HG02870 (cell line): ENCODE measurements around the gene ARHGAP40.

ENCODE experiments used
- ATAC-seq: cut with Tn5 transposase; IDR thresholded peaks from one replicate; pipeline ENCODE4 v1.9.1; 2021; ENCODE audit warnings: mild to moderate bottlenecking, moderate library complexity; ENCODE audit not compliant: unreplicated experiment

ARHGAP40 gene

DNA sequence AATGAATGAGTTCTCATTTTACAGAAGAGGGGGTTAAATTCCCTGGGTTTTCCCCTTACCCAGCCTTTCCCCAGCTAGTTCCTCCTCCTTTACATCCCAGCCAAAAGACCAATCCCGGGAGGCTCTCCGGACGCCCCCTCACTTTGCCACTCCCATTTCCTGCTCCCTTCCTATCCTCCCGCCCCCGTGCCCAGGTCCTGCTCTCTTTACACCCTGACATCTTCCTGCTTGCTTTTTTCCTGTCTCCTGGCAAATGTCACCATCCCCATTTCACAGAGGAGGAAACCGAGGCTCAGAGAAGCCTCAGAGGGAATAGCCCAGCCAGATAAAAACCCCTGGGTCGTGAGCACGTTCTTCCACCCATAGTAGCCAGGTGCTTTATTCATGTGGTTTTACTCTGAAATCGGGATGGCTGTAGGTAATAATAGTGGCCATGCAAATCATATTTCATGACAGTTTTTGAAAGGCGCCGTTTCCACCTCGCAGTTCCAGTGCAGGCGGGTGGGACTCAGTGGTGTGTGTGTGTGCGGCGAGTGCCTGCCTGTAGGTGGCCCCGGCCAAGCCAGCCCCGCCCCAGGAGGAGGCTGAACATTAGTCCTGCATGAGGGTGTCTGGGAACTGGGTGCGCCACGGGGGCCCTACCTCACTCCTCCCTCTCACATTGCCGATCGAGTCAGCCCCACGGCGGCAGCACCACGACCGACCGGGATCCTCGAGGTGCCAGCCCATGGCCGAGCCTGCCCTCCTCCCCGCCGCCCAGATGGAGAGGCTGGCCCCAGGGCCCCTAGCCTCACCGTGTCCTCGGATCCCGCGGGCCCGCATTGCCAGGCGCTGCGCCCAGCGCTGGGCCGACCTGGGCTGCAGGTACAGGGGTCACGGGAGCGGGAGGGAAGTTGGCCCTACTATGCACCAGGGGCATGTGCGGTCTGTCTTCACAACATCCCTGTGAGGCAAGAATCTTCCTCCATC is at the start of gene ARHGAP40:
Gene ARHGAP40, plus strand, starts transcription at position 594 of the 969 bp plus-strand sequence.
- ATAC-seq, result no peak

DNA sequence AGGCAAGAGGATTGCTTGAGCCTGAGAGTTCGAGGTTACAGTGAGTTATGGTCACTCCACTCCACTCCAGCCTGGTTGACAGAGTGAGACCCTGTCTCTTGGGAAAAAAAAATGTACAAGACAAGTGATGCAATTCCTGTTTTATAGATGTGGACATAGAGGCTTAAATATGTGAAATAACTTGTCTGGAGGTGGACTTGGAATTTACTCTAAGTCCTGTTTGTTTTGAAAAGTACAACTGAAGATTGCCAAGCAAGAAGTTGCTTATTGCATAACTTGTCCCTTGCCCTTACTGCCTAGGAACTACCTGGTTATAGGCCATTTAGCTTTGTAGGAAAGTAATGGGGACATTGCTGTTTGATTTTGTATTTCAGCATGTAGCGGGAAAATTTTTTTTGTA is 46.6 kb upstream of the ARHGAP40 start:
- no peak for ATAC-seq

DNA sequence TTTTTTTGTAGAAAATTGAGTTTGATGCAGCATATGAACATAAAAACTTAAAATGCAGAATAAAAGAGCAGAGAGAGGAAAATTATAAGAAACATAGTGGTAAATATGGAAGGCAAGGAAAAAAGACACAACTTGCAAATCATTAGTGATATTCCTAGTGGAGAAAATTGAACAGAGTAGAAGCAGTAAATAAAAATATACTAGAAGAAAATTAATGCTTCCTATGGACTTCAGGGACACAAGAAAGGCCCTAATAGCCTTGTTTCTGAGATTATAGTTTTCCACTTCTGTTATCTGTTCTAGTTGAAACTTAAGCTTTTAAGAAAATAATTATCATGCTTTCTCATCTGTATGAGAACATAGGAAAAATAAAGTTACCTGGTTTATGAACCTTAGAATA is 46.2 kb upstream of the ARHGAP40 start:
- no peak for ATAC-seq

DNA sequence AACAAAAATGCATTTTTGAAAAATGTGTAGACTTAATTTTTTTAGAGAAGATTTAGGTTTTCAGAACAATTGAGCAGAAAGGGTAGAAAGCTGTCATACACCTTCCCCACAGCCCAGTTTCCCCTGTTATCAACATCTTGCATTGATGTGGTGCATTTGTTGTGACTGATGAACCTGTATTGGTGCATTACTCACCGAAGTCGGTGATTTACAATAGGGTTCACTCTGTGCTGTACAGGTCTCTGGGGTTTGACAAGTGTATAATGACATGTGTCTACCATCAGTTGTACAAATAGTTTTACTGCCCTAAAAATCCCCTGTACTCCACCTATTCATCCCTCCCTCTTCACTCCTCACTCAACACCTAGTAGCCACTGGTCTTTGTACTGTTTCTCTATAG is 44.4 kb upstream of the ARHGAP40 start:
- no peak for ATAC-seq

DNA sequence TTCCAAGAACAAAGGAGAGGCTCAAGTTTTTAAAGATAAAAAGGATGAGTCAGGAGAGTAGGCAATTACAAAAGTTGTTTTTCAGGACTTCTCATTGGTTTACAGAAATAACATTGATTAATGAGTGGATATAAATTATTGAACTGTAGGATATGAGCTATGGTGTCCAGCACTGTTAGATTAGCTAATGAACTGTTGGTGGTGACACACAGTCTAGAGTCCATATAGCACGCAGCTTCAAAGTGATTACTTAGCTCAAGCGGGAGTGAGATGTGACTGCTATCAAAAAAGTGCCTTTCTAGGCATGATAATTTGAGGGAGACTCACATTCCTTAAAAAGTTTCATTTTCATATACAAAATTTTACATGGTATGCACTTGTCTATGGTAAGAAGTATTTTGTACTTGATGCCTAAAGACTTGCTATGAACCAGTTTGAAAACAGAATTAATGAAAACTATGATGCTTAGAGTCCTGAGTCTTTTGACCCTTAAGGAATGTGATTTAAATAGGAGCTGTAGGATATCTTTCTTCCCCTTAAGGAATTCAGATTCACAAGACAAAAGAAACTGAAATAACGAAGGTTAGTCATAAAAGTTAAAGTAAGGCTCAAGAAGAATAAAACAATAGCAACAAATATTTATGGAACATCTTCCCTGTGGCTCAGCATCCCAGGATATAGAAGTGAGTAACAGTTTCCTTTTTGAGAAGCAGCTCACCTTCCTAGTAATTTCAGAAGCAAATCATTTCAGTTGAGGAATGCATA is 42.8 kb upstream of the ARHGAP40 start:
- ATAC-seq, result no peak

DNA sequence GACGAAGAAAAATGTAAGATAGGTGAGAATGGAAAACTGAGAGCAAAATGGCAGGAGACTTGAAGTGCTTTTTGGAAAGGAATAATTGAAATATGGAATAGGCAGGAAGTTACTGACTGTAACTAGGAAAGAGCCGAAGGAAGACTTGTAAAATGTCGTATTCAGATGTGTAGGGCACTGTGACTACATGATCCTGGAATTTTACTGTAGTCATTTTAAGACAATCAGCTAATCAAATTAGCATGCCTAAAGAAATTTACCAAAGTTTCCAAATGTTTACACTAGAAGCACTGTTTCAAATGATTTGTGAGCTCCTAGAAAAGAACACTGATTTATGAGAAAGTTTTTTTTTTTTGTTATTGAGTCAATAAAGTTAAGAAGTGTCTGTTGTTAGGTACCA is 41.8 kb upstream of the ARHGAP40 start:
- ATAC-seq, result no peak

DNA sequence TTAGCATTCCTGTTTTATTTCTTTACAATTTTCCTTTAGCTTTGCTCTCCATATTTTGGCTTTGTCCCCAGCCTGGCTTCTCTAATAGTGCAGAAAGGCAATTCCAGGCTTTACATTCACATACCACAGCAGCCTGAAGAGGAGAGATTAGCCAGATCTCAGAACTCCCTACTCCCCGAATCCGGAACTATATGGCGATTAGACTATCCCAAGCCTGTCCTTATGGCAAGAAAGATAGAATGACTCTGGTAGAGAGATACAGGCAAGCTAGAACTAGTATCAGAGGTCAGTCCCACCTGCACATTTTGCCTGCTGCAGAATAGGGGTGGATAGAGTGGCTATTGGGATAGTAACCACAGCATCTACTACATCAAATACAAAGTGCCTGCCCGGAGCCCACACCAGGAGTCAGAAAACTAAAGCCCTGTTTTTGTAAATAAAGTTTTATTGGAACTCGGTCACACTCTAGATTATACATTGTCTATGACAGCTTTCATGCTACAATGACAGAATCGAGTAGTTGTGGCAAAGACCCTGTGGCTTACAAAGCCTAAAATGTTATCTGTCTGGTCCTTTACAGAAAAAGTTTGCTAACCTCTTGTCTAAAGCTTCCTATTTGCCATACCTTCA is 37.7 kb upstream of the ARHGAP40 start:
- no peak for ATAC-seq

DNA sequence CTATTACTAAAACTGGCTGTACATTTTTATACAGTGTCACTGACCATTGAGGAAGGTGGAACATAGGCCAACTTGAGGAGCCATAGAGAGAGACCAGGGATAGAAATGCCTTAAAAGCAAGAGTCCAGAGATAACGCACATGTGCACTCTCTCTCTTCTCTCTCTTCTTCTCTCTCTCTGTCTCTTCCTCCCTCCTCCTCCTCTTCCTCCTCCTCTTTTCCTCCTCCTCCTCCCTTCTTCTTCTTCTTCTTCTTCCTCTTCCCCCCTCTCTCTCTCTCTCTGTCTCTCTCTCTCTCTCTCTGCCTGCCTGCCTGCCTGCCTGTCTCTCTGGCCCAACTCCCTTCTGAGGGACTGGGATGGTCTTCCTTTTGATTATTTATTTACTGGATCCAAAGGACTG is 36.9 kb upstream of the ARHGAP40 start:
- ATAC-seq, result no peak

DNA sequence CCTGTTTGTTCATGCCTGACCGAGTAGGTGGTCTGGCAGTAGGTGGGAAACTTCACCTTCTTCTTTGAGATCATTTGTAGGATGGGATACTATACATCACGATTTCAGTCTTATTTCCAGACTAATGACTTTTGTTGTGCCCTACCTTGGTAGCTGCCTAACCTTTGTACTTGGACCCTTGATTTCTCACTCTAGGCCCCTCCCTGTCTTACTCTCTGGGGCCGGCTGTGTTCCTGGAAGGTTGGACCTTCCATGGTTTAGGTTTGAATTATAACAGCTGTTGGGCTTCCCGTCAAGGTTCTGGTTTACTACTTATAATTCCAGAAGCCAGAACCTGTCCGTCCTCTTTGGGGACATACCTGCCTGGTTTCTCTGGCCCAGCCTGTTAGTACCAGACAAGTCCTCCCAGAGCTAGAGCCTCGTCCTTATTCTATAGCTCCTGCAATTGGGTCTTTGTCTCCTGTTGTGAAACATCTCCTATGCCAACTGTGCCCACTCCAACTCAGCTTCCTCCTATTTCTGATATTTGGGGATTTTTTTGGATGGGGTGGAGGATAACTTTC is 35.5 kb upstream of the ARHGAP40 start:
- no peak for ATAC-seq

DNA sequence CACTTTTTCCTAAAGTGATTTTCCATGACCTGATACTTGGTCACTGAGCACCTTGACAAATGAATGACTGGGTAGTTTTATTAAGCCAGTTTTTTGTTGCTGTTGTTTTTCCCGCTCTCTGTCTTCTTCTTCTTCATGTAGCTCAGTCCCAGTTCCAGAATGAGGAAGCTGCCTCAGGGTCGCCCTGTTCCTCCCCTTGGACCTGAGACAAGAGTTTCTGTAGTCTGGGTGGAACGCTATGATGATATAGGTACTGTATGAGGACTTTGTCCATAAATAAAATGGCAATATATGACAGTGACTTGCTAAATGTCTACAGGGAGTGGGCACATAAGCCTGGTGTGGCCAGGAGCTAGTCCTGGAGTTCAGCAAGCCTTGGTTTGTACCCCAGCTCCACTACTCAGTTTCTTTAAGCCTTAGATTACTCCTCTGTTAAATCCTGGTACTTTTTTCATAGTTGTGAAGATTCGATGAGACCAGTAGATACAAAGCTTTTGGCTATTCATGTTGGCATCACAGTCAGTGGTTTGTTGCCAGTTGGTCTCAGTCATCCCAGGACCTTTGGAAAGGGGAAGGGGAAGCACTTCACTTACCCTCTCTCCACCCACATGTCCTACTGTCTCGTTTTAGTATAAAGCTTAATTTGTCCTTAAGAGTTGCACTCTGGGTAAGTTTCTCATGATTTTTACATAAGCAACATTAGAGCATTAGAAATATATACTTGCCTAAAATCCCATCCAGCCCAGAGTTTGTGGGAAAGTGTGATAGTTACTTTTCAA is 31.7 kb upstream of the ARHGAP40 start:
- ATAC-seq, result no peak

DNA sequence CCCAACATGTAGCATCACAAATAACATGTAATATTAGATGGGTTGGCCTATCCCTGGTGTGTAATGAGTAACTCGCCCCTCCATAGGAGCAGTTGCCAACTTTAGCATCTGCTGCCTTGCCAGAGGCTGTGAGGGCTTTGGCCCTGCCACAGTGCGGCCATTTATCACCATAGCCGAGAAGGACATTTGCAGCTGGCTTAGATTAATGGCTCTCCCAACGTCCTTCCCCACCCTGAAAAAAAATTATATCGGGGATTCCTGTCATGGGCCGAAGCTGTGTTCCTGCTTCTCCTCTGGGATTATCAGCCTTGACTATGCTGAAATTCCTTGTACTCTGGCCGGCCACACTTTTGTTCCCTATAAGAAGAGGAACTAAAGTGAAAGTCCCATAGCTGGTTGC is 28.2 kb upstream of the ARHGAP40 start:
- ATAC-seq, result no peak

DNA sequence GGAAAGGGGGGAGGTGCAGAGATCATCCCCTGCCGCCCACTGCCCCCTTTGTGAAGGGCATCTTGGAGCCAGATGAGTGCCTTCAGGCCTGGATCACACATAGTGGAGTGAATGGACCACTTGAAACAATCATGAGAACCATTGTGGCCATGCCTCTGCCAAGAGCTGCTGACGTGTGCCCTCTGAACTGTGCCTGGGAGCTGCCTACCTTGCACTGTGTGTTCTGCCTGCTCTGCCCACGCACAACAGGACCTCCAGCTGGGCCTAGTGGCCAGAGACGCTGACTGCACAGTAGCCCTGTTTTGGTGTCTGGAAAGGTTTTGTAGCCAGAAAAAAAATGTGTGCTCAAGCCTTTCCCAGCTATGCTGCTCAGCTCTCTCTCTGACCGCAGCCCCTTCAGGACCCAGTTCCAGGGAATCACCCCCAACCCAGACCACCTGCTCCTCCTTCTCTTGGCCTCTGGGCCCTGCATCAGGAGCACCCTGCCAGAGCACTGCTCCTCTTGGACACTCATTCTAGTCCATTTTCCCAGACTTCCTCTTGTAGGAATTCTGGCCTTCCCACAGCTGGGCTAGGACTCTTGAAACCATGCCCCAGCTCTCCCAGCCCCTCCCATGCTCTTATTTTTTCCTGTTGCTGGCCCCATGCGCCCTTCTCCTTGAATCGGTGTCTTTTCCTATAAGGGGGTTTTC is 22.2 kb upstream of the ARHGAP40 start:
- no peak for ATAC-seq

DNA sequence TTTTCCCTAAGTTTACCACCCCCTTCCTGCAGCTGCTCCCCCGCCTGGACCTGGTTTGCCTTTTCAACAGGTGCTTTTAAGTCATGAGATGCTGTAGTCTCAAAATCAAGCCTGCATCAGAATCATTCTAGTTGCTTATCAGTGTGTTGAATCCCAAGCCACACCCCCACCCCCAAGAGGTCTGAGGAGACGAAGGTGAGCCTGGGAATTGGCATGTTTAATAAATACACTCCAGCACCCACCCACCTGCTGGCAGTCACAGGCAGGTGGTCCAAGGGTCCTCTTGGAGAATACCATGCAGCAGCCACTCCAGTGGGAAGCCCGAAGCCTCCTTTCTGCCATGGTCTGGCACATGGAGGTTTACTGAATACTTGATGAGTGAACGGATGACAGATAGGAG is 21.7 kb upstream of the ARHGAP40 start:
- no peak for ATAC-seq

DNA sequence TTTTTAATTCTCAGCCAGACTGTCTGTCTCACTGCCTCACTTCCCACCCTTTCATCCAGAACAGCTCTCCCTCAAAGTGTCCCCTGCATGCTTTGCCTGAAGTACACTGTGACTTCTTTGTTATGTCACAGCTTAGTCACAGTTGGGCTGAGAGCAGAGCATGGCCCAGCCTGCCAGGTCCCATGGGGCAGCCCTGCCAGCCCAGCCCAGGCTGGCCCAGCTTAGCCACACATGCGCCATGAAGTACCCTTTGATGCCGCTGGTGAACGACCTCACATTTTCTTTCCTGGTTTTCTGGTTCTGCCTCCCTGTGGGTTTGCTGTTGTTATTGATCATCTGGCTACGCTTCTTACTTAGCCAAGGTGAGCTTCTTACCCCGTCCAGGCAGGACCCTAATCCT is 20.6 kb upstream of the ARHGAP40 start, which contains the start of gene ADIG:
Gene ADIG, plus strand, starts transcription at position 185 of the 400 bp plus-strand sequence. Its CDS starts 54 bp downstream, at position 239.
- ATAC-seq, result no peak

DNA sequence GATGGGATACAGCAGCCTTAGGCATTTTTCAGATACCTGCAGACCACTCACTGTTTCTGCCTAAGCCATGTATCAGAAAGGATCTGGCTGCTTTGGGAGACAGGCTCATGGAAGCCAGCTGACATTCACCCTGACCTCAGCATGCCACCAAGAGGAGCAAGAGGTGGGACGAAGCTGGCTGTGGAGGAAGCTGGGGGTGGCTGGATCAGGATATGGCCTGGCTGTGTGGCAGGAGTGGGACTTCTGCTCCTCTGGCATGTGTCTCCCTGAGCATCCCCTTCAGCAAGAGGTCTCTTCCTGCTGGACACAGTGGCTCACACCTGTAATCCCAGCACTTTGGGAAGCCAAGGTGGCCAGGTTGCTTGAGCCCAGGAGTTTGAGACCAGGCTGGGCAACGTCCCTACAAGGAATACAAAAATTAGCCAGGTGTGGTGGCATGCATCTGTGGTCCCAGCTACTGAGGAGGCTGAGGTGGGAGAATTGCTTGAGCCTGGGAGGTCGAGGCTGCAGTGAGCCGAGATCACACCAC is 19.7 kb upstream of the ARHGAP40 start:
- ATAC-seq, result no peak

DNA sequence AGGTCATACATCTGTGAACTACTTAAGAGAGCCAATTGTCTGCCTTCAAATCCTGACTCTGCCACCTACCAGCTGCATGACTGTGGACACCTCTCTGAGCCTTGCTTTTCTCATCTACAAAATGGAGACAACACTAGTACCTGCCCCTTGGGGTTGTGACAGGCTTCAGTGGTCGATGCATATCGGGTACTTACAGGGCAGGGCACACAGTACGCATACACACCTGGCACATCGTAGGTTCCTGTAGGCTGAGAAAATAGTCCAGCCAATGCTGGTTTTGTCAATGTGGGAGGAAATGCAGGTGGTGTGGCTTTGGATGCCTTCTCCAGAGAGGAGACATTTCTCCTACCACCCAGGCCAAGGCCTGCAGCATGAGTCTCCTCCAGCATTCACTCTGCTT is 18.3 kb upstream of the ARHGAP40 start:
- ATAC-seq, result no peak

DNA sequence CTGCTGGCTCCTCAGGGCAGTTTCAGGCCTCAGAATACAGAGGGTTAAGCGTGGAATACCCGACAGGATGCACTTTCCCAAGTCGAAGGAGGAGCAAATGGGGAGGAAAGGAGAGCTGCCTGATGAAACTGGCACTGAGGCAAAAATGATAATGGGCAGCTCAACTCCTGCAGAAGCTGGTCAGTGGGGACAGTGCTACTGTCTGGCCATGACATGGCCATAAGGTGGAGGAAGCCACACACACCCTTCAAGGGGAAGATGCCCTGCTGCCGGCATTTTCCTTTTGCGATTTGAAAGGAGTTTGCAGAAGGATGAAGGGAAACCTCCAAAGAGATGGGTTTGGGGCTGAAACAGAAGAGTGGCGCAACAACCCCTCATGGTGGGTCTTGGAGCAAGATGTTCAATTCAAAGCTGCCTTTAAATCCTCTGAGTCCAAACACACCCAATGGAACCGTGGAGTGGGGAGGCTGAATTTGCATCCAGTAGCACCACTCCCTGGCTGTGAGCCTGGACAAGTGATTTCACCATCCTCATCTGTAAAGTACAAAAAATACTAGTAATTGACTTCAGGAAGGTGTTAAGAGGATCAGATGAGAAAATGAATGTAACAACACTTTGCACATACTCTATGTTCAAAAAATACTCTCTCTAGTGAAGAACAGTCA is 17.4 kb upstream of the ARHGAP40 start:
- no peak for ATAC-seq

DNA sequence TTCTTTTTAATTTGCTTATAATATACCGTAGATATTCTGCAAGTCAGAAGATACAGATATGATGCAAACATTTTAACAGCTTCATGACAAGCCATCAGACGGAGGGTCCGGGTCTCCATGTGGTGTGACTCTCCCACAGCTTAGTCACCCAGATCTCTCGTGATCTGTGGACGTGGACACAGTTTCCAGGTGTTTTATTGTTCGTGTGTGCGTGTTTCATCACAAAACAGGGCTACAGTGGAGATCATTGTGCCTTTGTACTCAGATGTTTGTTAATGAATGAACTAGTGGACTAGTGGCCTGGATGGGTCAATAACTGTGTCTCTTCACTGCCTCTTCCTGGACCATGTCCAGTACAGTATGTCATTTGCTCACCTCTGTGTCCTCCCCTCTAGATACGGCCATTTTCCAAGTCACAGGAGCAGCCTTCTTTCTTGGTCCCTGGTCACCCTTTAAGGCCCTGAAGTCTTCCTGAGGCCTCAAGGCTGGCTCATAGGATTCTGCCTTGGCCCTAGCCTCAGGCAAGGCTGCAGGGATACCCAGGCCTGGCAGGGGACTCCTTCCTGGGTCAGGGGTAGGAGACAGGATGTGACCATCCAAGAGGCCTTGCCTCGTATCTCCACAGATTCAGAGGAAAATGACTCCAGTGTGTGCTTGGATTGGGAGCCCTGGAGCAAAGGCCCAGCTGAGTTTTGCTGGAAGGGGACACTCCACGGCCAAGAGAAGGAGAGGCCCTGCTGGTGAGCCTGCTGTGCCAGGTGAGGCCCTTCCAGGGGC is 16.0 kb upstream of the ARHGAP40 start:
- ATAC-seq, result no peak
